ENCODE data around the gene PRSS36. TPM values are rescaled to one million over a fixed set of nuclear protein-coding genes. Genes with fewer than 3 reads are reported as not detected.

Gene PRSS36
- total and polyA plus RNA-seq, 2 of the 4 experiments (the other 2 are of a cell fraction), result 0.18 to 0.55 TPM

- H3K56ac ChIP-seq (ENCODE audit: extremely low read depth, insufficient read depth, low read length), result no peak overlapping the region
- no peaks in the 10 kb centered on the region for H3K9me3 ChIP-seq (ENCODE audit: control insufficient read depth, insufficient read depth, low read length)
- H2AK5ac ChIP-seq (ENCODE audit: low read depth, low read length), result 0 out of 2 replicates have a peak overlapping the region, but pooled peaks have one; percentile 35
- peaks cover 11% of the 10 kb centered on the region; the same call in 1 of the 2 replicates for H3K9me1 ChIP-seq (ENCODE audit: insufficient read depth, low read length)
- H4K20me1 ChIP-seq (ENCODE audit: insufficient read depth, low read length), result no peaks in the 10 kb centered on the region; the same call in 1 of the 2 replicates
- in situ Hi-C loops (cut with MboI; ENCODE audit: low sequenced_read_pairs) (no loop called here), dilution Hi-C loops (cut with HindIII; ENCODE audit: low sequenced_read_pairs, unreplicated experiment) (no loop called here), intact Hi-C loops (cut with micrococcal nuclease) (no loop called here)
- peak overlapping the region; percentile 63 for H2BK5ac ChIP-seq (ENCODE audit: low read depth, low read length, poor library complexity, severe bottlenecking)
- no peaks in the 10 kb centered on the region for H3K27me3 ChIP-seq (ENCODE audit: control insufficient read depth, insufficient read depth, low read length)
- H4K5ac ChIP-seq (ENCODE audit: low read depth, low read length), result peak overlapping the region; percentile 91
- no peak overlapping the region for H3K18ac ChIP-seq (ENCODE audit: low read depth, low read length)
- H3K27ac ChIP-seq (ENCODE audit: insufficient read depth, low read length), result no peak overlapping the region
- peak overlapping the region; percentile 95 for H2AK9ac ChIP-seq (replicated peaks; ENCODE audit: low read depth, low read length, poor library complexity)
- 79% methylated on average over 2 of the region's 6 CpGs; no CpG with 5 or more reads in 1 of the 2 experiments for WGBS, 2 experiments (ENCODE audit: extremely low coverage in 2 of 2, insufficient read length in 1 of 2)
- no peak for ATAC-seq (ENCODE audit: low read depth)
- 0 out of 2 replicates have a peak overlapping the region, but pooled peaks have one; percentile 15 for H3K23ac ChIP-seq (ENCODE audit: low read depth, low read length)
- H2AFZ ChIP-seq (replicated peaks; ENCODE audit: low read length, poor library complexity), result no peak overlapping the region
- H4K91ac ChIP-seq (ENCODE audit: insufficient read depth, low read depth, low read length), result no peak overlapping the region; the same call in 1 of the 2 replicates
- H2BK120ac ChIP-seq (ENCODE audit: low read depth, low read length), result no peak overlapping the region
- H3K4me2 ChIP-seq (ENCODE audit: low read depth, low read length), result peak overlapping the region; percentile 86; the same call in 1 of the 2 replicates
- H3K4me3 ChIP-seq (ENCODE audit: insufficient read depth, low read depth, low read length), result no peak overlapping the region
- peaks cover 5% of the 10 kb centered on the region for H3K4me1 ChIP-seq (ENCODE audit: control insufficient read depth, insufficient read depth, low read length)
- peak overlapping the region; percentile 98 to 100 for H4K8ac ChIP-seq (ENCODE audit: low read depth in 2 of 2, low read length in 2 of 2)
- no peak for DNase-seq
- H3K36me3 ChIP-seq (ENCODE audit: control insufficient read depth, insufficient read depth, low read length), result peaks cover 32% of the 10 kb centered on the region
- H2BK20ac ChIP-seq (ENCODE audit: low read depth, low read length), result no peak overlapping the region
- BruUV-seq (replicated peaks), result no TSS peak
- no peak overlapping the region; the same call in 1 of the 2 replicates for H3K9ac ChIP-seq (ENCODE audit: low read depth, low read length)
- peak overlapping the region; percentile 65 for H3K4ac ChIP-seq (ENCODE audit: low read depth, low read length)
- no peak overlapping the region for H3K14ac ChIP-seq (replicated peaks; ENCODE audit: low read depth, low read length)
- no peak overlapping the region for H2BK15ac ChIP-seq (ENCODE audit: low read depth, low read length)
- H3K79me1 ChIP-seq (ENCODE audit: low read depth in 1 of 2, low read length in 2 of 2), result peaks cover 18 to 37% of the 10 kb centered on the region in 2 experiments
- ChIA-PET POLR2A (ENCODE audit: unreplicated experiment) (no interaction called here), CTCF (no interaction called here)
- TF ChIP-seq USF2 (IDR thresholded peaks at IDR 0.05; ENCODE audit: low read depth, low read length), result no peak
- TF ChIP-seq MXI1 (IDR thresholded peaks at IDR 0.05; ENCODE audit: borderline replicate concordance, low read depth, low read length), result no peak
- TF ChIP-seq MAFK (IDR thresholded peaks at IDR 0.05; ENCODE audit: low read depth, low read length), result no peak
- no peak for TF ChIP-seq FOS (IDR thresholded peaks at IDR 0.05; ENCODE audit: low read depth, low read length)
- no peak for TF ChIP-seq RCOR1 (IDR thresholded peaks at IDR 0.05; ENCODE audit: insufficient replicate concordance, low read length)
- no peak for TF ChIP-seq POLR2A (IDR thresholded peaks at IDR 0.05; ENCODE audit: low read depth, low read length)
- no peak for TF ChIP-seq RFX5 (IDR thresholded peaks at IDR 0.05; ENCODE audit: low read depth, low read length)
- no peak for TF ChIP-seq CTCF (conservative IDR thresholded peaks at IDR 0.05; ENCODE audit: low read depth, low read length)
- TF ChIP-seq NFE2L2 (IDR thresholded peaks at IDR 0.05; ENCODE audit: low read depth, low read length), result no peak
- no peak for TF ChIP-seq BHLHE40 (IDR thresholded peaks at IDR 0.05; ENCODE audit: low read depth, low read length)
- no peak for TF ChIP-seq ELK1 (IDR thresholded peaks at IDR 0.05; ENCODE audit: borderline replicate concordance, low read depth, low read length)
- no peak for TF ChIP-seq CHD1 (IDR thresholded peaks at IDR 0.05; ENCODE audit: low read depth, low read length)
- TF ChIP-seq SMC3 (IDR thresholded peaks at IDR 0.05; ENCODE audit: low read depth, low read length), result no peak
- TF ChIP-seq RAD21 (IDR thresholded peaks at IDR 0.05; ENCODE audit: low read length), result no peak
- TF ChIP-seq MAZ (IDR thresholded peaks at IDR 0.05; ENCODE audit: borderline replicate concordance, low read depth, low read length), result no peak
- no peak for TF ChIP-seq CEBPB (IDR thresholded peaks at IDR 0.05; ENCODE audit: low read depth, low read length)
Measured at GRCh38 chr16:31107465-31107867, 42.4 kb downstream of the PRSS36 start.
